GM12874 (cell line): Measurements from ENCODE around the gene TPPP.

Source experiments
- CTCF ChIP-seq: IDR thresholded peaks from 2 replicates; pipeline ENCODE4 v1.5.1; 2011; ENCODE audit warnings: low read depth, mild to moderate bottlenecking, control low read depth, low read length, moderate library complexity; ENCODE audit not compliant: insufficient read depth

Gene TPPP

GRCh38 chr5:668283-668995 lies 24.7 kb downstream of the TPPP start:
- TF ChIP-seq CTCF: no peak

GRCh38 chr5:666816-667498 lies 26.2 kb downstream of the TPPP start:
- TF ChIP-seq CTCF: no peak

GRCh38 chr5:665956-666711 lies 27.0 kb downstream of the TPPP start:
- no peak for TF ChIP-seq CTCF

GRCh38 chr5:665541-665955 lies 27.6 kb downstream of the TPPP start:
- no peak for TF ChIP-seq CTCF

GRCh38 chr5:664994-665360 lies 28.2 kb downstream of the TPPP start:
- no peak for TF ChIP-seq CTCF

- TF ChIP-seq CTCF: no peak
Measured at GRCh38 chr5:664343-664993, 28.7 kb downstream of the TPPP start.
